NCI-H2171 treated with DMSO at 0.1 percent for 48 hours (cell line): ENCODE data around the gene MFSD12.
A peak's percentile ranks its signal among the peaks of the same experiment; 100 is the strongest.

Experiments
- DNase-seq: peaks from one replicate; lab custom pipeline; 2025; lab: John Stamatoyannopoulos, UW

Gene MFSD12

DNA sequence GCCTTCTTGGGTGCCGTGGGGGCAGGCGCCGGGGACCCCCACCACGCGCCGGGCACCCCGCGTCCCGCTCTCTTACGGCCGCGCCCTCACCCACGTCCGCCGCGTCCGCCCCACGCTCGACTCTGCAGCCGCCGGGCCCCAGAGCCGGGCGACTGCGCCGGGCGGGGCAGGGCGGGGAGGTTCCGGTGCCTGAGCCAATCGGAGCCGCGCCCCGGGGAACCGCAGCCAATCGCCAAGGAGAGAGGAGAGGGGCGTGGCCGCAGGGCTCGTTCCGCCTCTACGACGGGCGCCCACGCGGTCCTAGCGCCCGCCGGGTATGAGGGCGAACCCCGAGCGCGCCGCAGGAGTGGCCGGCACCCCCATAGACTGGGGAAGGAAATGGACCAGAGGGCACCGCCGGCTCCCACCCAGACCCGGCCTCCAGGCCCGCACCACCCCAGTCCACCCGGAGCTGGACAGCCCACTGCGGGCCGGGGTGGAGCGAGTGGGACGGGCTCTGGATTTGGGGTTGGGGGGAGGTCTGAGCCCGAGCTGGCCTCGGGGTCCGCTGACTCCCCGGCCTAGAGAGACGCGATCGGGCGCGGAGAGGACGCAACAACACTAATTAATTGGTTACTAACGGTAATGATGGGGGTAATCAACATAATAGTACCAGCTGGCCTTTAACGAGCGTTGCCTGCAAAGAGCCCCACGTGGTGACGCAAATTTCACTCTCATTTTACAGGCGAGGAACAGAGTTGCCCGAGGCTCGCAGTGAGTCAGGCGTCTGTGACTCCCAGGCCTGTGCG, at the start of gene MFSD12:
TSS of gene MFSD12 (minus strand) at position 126 of the 788 bp plus-strand sequence. CDS start 183 bp downstream, outside the sequence.
- DNase-seq, result peak; percentile 88

DNA sequence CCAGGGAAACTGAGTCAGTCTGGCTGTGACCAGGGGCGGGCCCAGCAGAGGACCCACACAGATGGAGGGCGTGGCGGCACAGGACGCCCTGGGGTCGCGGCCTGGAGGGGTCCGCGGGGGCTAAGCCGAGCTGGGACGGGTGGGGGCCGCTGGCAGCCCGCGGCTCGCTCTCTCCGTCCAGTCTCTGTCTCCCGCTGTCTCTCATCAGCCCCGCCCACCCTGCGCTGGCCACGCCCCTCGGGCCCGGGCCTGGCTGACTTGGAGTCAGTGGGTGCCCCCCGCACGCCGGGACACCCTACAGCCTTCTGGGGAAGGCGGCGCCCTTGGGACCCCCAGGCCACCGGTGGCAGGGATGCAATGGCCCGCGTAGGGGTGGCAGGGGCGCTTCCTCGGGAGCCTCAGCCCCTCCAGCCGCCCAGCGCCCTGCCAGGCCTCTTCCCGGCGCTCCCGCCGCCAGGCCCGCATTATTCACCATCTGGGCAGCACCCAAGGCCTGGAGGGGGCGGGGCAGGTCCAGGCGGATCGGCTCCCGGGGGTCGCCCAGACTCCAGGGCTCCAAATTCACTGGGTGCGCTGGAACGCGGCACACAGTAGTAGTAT, 49.4 kb upstream of the MFSD12 start, which contains the start of gene TBXA2R:
TSS of gene TBXA2R (minus strand) at position 186 of the 600 bp plus-strand sequence. CDS start 6,241 bp downstream, outside the sequence.
- DNase-seq, result peak; percentile 35

DNA sequence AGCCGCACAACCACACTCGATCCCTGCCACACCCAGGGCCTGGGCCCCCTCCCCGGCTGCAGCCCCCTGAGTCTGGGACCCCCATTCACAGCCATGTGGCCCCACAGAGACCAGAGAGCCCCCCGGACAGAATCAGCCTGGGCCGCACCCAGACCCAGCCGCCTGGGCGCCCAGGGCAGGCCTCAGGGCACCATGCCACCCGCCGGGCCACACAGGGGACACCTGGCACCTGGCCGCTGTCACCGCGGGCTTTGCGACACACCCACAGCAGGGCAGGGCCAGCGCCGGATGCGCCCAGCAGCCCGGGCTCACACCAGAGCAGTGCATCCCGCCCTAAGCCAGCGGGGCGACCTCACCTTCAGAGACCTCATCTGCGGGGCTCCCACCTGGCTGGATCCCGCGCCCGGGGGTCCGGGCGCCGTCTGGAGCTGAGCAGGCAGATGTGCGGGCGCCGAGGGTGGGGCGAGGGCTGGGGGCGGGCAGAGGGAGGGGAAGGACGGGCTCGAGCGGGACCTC, 48.8 kb upstream of the MFSD12 start:
- DNase-seq, result peak; percentile 16

DNA sequence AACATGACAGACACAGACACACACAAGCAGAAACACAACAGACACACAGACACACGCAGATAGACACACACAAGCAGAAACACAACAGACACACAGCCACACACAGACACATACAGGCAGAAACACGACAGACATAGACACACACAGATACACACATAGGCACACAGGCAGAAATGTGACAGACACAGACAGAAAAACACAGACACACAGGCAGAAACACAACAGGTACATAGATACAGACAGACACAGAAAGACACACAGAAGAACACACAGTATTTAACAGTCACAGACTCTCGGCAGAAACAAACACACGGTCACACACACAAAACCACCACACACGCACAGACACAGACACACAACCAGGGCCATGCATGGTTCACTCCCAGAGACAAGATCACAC, 48.4 kb upstream of the MFSD12 start:
- DNase-seq, result peak; percentile 30

DNA sequence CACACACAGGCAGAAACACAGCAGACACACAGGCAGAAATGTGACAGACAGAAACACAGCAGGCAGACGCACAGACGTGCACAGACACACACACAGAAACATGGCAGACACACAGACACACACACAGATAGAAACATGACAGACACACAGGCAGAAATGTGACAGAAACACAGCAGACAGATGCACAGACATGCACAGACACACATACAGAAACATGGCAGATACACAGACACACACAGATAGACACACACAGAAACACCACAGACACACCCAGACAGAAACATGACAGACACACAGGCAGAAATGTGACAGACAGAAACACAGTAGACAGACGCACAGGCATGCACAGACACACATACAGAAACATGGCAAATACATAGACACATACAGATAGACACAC, 48.0 kb upstream of the MFSD12 start:
- DNase-seq, result no peak

DNA sequence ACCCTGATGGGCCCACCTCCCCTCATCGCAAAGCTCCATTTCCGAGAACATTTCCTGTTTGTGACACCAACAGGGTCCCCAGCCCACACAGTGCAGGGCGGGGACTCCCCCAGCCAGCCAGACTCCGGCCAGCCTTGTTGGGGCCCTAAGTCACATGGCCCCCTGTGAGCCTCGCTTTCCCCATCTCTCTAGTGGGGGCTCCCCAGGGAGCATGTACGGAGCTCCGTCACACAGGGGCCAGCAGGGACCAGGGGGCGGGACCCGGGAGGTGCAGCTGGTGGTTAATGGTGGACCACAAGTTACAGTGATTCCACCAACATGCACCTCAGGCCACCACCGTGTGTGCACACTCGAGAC, 47.6 kb upstream of the MFSD12 start:
- no peak for DNase-seq

DNA sequence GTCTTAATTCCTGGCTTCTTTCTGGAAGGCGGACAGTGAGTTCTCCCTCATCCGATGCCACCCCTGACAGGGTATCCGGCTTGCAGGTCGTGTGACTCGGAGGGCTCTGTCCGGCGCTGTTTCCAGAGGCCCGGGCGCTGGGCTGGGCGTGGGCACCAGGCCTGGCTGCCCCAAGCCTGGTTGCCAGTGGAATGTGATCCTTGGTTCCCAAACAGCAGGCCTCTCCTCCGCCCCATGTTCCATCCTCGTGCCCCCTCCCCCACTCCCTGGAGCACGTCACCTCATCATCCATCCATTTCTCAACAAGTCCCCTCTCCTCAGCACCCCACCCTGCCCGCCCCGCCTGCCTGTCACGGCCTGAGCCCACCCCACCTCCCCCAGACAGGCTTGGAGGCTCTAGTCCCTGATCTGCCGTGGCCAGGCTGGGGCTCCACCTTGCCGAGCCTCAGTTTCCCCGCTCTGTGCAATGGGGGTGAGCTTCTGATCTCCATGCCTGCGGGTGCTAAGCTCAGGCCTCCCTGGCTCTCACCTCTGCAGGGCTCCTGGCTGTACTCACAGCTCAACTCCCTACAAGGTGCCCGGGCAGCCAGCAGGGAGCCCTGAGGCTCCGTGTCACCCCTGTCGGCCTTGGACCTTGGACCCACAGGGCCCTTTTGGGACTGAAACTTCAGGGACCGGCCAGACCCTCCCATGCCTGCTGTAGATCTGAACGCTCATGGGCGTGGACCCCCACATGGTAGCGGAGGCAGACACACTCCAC, 47.0 kb upstream of the MFSD12 start:
- no peak for DNase-seq

DNA sequence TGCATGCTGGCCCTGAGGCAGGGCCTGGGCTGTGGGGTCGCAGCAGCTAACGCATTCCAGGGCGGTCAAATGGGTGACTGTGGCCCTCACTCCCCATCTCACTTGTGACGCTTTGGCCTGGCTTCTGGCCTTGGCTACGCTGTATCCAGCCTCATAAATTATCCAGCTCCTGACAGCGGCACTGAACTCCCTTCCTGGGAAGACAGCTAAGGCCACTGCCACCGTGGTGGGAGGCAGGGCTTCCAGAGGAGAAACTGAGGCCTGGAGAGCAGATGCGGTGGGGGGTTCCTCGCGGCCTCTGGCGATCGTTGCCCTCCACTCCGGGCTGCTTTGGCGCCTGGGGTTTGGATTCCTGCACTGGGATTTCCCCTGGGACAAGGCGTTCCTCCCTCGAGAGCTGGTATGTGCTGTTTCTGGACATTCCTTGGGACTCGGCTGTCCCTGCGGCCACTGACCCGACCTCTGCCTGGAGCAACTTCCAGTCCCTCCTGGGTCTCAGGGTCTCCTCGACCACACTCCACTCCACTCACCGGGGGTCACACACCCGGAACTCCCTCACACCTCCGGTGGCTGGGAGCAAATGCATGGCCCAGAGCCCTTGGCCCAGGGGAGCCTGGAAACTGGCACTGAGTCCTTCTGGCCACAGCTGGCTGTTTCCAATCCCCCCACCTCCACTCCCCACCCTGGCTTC, 45.9 kb upstream of the MFSD12 start:
- DNase-seq, result no peak

DNA sequence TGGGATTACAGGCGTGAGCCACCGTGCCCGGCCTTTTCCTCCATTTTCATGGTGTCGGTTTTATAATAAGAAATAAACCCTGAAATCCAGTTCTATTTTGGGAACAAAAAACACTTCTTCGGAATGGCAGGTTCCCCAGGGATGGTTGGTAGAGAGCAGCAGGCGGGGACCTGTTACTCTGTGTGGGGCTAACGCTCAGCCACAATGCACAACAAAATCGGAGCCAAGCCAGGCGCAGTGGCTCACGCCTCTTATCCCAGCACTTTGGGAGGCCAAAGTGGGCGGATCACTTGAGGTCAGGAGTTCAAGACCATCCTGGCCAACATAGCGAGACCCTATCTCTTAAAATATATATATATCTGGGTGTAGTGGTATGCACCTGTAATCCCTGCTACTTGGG, 43.6 kb upstream of the MFSD12 start:
- DNase-seq, result no peak

DNA sequence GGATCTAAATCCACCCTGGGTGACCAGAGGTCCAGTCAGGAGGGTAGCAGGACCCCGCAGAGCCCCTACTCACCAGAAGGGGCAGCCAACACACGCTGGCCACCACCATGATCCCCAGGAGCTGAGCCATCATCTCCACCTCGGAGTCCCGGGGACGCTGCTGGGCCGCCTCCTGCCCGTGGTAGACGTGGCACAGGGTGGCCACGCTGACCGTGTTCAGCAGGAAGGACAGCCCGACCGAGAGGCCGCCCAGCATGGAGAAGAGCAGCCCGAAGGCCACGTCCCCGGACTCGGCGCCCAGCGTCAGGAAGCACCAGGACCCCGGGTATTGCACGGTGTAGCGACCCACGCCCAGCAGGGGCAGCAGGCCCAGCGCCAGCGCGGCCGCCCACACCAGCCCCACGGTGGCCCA, 42.4 kb upstream of the MFSD12 start:
- DNase-seq, result no peak

DNA sequence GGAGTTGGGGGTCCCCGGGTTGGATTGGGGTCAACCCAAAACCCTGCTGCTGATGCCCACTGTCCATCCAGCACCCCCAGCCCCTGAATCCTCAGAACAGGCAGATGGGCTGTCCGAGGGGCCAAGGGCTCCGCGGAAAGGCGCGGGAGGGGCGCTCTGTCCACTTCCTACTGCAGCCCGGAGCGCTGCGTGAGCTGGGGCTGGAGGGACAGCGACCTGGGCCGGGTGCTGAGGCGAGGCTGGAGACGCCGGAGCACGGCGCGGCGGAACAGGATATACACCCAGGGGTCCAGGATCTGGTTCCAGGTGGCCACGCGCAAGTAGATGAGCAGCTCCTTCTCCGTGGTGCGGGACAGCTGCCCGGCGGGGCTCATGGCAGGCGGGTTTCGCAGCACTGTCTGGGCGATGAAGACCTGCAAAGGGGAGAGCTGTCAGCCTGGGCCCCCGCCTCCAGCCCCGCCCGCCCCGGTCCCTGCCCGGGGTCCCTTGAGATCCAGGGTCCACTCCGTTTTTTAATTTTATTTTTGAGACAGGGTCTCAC, 38.2 kb upstream of the MFSD12 start:
- no peak for DNase-seq

DNA sequence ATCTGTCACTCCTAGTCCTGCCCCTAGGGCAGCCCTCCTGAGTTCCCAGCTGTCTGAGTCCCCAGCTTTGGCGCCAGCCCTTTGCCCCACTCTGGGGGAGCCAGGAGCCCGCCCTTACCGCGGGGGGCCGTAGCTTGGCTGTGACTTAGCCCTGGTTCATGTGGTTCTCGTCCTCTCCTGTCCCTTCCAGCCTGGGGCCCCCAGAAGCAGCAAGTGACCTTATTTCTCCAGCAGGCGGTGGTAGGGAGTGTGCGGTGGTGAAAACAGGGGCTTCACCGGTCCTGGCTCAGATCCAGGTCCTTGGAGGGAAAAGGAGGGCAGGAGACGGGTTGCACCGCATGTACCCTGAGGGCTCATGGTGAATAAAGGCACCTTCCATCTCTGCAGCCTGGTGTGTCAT, 35.8 kb upstream of the MFSD12 start:
- no peak for DNase-seq

DNA sequence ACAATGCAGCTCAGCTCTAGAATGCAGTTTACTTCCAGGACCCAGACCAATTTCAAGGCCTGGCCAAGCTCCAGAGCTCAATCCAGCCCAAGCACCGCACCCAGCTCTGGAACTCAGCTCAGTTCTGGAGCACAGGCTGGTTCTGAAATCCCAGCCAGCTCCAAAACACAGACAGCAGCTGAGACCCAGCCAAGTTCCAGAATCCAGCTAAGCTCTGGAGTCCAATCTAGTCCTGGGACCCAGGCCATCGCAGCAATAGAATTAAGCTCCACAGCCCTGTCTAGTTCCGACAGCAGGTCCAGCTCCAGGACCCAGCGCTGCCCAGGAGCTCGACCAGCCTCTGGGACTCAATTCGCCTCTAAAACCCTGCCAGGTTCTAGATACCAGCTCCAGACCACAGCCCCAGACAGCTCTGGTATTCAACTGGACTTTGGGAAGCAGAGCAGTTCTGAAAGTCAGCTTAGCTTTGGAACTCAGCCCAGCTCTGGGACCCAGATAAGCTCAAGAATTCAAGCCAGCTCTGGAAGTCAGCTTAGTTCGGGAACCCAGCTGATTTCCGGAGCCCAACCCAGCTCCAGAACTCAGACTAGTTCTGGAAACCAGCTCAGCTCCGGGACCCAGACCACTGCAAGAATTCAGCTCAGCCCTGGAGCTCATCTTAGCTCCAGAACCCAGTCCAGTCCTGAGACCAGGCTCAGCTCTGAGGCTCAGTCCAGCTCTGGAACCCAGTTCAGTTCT, 34.7 kb upstream of the MFSD12 start:
- no peak for DNase-seq

DNA sequence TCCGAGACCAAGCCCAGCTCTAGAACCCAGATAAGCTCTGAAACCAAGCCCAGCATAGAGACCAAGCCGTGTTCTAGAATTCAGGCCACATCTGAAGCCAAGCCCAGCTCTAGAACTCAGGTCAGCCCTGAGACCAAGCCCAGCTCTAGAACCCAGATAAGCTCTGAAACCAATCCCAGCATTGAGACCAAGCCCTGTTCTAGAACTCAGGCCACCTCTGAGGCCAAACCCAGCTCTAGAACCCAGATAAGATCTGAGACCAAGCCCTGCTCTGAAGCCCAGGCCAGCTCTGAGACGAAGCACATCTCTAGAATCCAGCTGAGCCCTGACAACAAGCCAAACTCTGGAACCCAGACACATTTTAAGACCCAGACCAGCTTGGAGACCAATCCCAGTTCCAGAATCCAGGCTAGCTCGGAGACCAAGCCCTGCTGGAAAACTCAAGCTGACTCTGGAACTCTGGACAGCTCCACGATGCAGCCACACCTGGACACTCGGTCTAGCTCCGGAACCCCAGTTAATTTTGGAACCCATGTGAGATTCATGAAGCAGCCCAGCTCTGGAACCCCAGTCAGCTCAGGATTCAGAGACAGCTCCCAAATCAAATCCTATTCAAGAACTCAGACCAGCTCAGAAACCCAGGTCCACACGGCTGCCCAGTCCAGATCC, 33.7 kb upstream of the MFSD12 start:
- DNase-seq, result no peak

DNA sequence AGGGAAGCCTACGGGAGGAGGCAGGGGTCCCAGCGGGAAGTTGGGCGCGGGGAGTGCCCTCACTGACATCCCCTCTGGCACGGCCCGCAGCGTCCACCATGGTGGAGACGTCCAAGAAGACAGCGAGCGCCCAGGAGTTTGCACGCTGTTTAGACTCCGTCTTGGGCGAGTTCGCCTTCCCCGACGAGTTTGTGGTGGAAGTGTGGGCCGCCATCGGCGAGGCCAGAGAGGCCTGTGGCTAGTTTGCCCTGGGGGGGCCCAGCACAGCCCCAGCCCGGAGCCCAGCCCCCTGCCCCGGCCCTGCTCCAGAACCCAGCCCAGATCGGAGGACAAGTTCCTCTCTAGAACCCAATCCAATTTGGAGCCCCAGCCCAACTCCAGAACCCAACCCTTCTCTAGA, 32.6 kb upstream of the MFSD12 start:
- DNase-seq, result no peak

DNA sequence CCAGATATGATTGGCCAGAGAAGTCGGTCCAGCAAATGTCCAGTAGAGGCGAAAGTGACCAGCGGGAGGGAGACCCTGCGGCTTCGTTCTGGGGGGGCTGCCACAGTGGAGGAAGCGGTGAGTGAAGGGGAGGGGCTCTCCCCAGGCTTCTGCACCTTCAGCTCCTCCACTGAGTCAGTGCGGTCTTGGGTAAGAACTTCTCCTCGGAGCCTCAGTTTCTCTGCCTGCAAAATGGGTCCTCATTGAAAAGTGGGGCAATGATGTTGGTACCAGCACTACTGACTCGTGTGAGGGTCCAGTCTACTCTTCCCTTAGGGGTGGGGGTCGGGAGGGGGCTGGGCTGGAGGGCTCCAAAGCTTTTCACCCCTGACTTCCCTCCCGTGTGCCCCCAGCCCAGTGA, 32.1 kb upstream of the MFSD12 start:
- no peak for DNase-seq

DNA sequence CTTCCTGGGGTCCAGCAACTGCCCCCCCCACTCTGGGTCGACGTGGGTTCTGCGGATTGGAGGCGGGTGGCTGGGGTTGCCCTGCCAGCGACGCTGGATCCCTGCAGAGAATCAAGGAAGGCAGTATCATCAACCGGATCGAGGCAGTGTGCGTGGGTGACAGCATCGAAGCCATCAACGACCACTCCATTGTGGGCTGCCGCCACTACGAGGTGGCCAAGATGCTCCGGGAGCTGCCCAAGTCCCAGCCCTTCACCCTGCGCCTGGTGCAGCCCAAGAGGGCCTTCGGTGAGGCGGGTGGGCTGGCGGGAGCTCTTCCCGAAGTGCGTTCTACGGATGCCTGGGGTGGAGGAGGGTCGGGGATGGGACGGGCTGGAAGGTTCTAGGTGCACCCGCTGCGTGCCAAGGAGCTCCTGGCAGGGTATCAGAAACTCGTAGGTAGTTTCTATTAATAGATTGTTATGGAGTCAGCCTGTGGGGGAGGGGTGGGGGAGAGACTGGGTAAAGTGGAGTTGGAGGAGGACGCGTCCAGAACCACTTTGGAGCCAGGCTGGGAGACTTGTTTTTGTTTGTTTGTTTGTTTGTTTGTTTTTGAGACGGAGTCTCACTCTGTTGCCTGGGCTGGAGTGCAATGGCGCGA, 29.4 kb upstream of the MFSD12 start:
- no peak for DNase-seq

DNA sequence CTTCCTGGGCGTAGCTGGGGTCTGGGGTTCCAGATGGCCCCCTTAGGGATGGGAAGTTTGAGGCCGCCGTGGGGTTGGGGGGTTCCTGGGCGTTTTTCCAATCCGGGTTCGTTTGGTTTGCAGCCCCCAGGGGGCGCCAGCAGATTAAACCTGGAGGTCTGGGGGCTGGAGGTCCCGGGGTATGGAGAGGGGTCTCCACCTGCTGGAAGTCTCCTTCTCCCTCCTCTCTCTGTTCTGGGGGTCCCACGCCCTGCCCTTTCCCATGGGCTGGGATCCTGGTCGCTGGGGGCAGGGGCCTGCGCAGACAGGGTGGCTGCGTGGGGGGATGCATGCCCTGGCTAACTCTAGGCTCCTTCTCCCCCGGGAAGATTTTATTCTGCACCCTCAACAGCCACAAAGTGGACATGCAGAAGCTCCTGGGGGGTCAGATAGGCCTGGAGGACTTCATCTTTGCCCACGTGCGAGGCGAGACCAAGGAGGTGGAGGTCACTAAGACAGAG, 28.8 kb upstream of the MFSD12 start:
- DNase-seq, result no peak

DNA sequence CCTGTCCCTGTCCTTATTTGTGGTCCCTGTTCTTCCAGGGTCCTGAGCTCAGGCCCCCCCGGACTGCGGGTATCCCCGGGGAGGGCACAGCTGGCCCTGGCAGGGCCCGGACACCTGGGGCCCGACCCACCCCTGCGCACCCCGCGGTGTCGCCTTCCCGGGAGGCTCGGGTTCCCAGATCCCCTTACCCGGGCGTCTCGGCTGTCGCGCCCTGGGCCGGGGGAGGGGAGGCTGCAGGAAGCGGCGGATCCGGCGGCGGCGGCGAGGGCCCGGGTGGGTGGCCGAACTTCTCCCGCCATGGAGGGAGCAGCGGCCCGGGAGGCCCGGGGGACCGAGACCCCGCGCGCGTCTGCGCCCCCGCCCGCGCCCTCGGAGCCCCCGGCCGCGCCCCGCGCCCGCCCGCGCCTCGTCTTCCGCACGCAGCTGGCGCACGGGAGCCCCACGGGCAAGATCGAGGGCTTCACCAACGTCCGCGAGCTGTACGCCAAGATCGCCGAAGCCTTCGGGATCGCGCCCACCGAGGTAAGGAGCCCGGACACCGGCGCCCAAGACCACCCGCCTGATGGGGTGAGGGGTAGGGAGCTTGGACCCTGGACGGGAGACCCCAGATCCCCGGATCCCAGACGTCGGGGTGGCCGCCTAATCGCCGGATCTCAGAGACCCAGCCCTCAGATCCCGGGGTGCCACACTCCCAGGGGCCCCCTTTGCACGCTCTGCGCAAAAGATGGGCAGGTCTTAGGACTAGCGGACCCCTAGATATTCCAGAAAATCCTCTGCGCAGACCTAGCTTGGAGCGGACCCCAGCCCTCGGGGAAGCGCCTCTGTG, 28.1 kb upstream of the MFSD12 start, which contains the start of gene GIPC3:
TSS of gene GIPC3 (plus strand) at position 178 of the 826 bp plus-strand sequence. CDS start at position 298, 120 bp downstream.
- no peak for DNase-seq
